Hepatocyte (in vitro differentiated cells): ENCODE data around the gene DEK.

Experiments
- CTCF ChIP-seq: fragments of 200-600 bp; sonication (generic); IDR thresholded peaks from 2 replicates; pipeline ENCODE4 v1.5.1; 2016; ENCODE audit warnings: antibody characterized with exemption, mild to moderate bottlenecking; ENCODE audit not compliant: poor library complexity
- EZH2 ChIP-seq: fragments of 200-600 bp; sonication (generic); IDR thresholded peaks from 2 replicates; pipeline ENCODE4 v1.6.1; 2016; ENCODE audit warnings: antibody characterized with exemption, mild to moderate bottlenecking, borderline replicate concordance
- EZH2phosphoT487 ChIP-seq: fragments of 200-600 bp; sonication (generic); IDR thresholded peaks from one replicate; pipeline ENCODE4 v1.6.1; 2018; ENCODE audit warnings: antibody characterized with exemption, mild to moderate bottlenecking, low read depth, moderate library complexity; ENCODE audit not compliant: unreplicated experiment, severe bottlenecking

- TF ChIP-seq CTCF, result no peak
- TF ChIP-seq EZH2phosphoT487, result no peak
- no peak for TF ChIP-seq EZH2
Measured at GRCh38 chr6:18309046-18309445, 44.7 kb upstream of the DEK start.
